Neural crest cell (in vitro differentiated cells): Measurements from ENCODE around the gene MTREX. TPM values are rescaled to one million over a fixed set of nuclear protein-coding genes. Genes with fewer than 3 reads are reported as not detected.

Experiments
- DNase-seq: peaks from one replicate; pipeline ENCODE4 v3.0.0; 2021; ENCODE audit warnings: low read depth, mixed read lengths, low spot score
- H3K27ac Mint-ChIP-seq: one replicate; pipeline ENCODE4 v1.8.0; 2021; ENCODE audit warnings: mild to moderate bottlenecking, mixed read lengths; ENCODE audit not compliant: unreplicated experiment
- H3K27me3 Mint-ChIP-seq: 2 replicates; pipeline ENCODE4 v1.8.0; 2021; ENCODE audit warnings: low read depth, mild to moderate bottlenecking, mixed read lengths
- H3K36me3 Mint-ChIP-seq: 2 replicates; pipeline ENCODE4 v1.8.0; 2021; ENCODE audit warnings: low read depth, mild to moderate bottlenecking, mixed read lengths
- H3K4me1 Mint-ChIP-seq: 2 replicates; pipeline ENCODE4 v1.8.0; 2021; ENCODE audit warnings: mixed read lengths
- H3K4me3 Mint-ChIP-seq: one replicate; pipeline ENCODE4 v1.8.0; 2021; ENCODE audit warnings: mild to moderate bottlenecking, mixed read lengths
- H3K9me3 Mint-ChIP-seq: 2 replicates; pipeline ENCODE4 v1.8.0; 2021; ENCODE audit warnings: mixed read lengths
- total RNA-seq: library from RNA; stranded (reverse); gene quantifications from 2 replicates; pipeline ENCODE4 v1.2.1, GENCODE V29; 2021
- TF ChIP-seq, protein P1 (sequence below): fragments of 200-600 bp; sonication (generic); conservative IDR thresholded peaks from 2 replicates; pipeline ENCODE4 v1.5.0; 2021; ENCODE audit warnings: antibody characterized with exemption, mild to moderate bottlenecking

Gene MTREX
- total RNA-seq, 1 donor from 2014 or later, result 101 TPM

DNA sequence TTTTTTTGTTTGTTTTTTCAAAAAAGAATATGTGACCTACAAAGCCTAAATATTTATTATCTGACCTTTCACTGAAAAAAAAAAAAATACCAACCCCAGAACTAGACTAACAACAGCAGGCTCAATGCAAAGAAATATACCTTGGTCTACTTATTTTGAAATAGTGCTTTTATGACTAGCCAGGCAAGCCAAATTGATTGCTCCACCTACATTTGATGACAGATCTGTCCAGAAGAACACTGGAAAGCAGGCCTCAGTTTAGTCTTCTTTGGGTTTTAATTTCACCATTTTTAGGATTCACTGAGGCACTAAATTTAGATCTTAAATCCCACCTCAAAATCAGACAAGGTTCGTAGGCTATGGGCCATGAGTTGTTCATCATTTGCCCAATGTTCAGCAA lies 129.7 kb downstream of the MTREX start:
- Mint-ChIP-seq H3K4me3 (no peak overlapping the region), H3K27ac (peak overlapping the region; percentile 48), H3K36me3 (peaks cover 37% of the 10 kb centered on the region), H3K4me1 (peaks cover 27% of the 10 kb centered on the region), H3K27me3 (no peaks in the 10 kb centered on the region), H3K9me3 (peaks cover 22% of the 10 kb centered on the region)
- no peak for DNase-seq
- TF ChIP-seq, protein P1, sequence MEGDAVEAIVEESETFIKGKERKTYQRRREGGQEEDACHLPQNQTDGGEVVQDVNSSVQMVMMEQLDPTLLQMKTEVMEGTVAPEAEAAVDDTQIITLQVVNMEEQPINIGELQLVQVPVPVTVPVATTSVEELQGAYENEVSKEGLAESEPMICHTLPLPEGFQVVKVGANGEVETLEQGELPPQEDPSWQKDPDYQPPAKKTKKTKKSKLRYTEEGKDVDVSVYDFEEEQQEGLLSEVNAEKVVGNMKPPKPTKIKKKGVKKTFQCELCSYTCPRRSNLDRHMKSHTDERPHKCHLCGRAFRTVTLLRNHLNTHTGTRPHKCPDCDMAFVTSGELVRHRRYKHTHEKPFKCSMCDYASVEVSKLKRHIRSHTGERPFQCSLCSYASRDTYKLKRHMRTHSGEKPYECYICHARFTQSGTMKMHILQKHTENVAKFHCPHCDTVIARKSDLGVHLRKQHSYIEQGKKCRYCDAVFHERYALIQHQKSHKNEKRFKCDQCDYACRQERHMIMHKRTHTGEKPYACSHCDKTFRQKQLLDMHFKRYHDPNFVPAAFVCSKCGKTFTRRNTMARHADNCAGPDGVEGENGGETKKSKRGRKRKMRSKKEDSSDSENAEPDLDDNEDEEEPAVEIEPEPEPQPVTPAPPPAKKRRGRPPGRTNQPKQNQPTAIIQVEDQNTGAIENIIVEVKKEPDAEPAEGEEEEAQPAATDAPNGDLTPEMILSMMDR, result no peak

DNA sequence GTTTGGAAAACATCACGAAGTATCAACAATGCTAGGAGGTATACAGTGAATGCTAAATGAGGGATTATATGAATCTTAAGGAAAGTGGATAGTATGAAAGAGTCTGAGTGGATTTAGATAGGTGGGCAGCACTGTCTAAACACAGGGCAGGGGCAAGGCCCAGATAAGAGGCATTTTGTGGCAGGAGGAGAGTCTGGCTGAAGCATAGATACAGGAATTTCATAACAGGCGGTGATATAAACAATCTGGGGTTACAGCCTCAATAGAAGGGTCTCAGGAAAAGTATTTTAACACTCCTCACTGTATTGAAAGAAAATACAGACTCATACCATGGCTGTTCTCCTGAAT lies 130.0 kb downstream of the MTREX start:
- TF ChIP-seq, protein P1, result no peak
- Mint-ChIP-seq H3K4me3 (peak overlapping the region; percentile 0), H3K36me3 (peaks cover 34% of the 10 kb centered on the region), H3K4me1 (peaks cover 27% of the 10 kb centered on the region), H3K9me3 (peaks cover 18% of the 10 kb centered on the region), H3K27me3 (no peaks in the 10 kb centered on the region), H3K27ac (no peak overlapping the region)
- DNase-seq, result no peak

DNA sequence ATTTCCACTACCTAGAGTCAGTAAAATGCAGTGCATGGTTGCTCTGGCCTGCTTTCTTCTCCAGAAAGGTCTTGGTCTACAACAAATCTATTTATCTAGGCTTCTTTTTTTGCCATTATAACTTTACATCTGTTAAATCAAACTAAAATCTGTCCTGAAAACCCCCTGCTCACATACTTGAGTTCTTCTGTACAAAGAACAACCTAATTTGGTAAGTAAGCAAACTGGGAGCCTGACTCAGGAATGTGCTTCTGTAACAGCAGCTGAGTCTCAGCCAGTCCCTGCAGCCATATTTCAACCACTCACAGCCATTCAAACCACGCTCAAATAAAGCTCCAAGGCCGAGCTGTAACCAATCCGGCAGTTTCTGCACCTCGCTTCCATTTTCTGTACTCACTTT lies 131.2 kb downstream of the MTREX start:
- H3K9me3 Mint-ChIP-seq, result peaks cover 17% of the 10 kb centered on the region
- no peaks in the 10 kb centered on the region for H3K27me3 Mint-ChIP-seq
- DNase-seq, result no peak
- H3K4me1 Mint-ChIP-seq, result peaks cover 27% of the 10 kb centered on the region
- peaks cover 31% of the 10 kb centered on the region for H3K36me3 Mint-ChIP-seq
- TF ChIP-seq, protein P1, result no peak
- no peak overlapping the region for H3K27ac Mint-ChIP-seq
- H3K4me3 Mint-ChIP-seq, result no peak overlapping the region

DNA sequence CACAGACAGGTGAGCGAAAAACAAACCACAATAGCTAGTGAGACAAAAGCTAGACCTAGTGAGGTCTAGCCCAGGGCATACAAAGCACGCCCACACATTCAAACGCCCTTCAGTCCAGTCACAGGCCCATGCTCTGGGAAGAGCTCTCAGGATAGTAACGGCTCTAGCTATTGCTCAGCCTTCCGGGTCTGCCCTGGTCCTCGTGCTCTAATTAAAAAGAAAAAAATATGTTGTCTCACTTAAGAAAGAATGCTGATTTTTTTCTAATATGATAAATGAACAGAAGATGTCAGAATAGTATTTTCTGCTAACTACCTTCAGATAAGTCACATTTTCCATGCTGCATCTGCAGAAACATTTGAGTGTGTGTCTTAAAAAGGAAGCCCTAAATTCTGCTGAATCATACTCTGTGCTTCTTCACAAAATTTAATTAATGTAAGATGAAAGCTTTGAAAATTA lies 132.4 kb downstream of the MTREX start:
- peaks cover 5% of the 10 kb centered on the region for H3K9me3 Mint-ChIP-seq
- TF ChIP-seq, protein P1, result no peak
- H3K36me3 Mint-ChIP-seq, result peaks cover 18% of the 10 kb centered on the region
- H3K27ac Mint-ChIP-seq, result no peak overlapping the region
- DNase-seq, result no peak
- H3K4me3 Mint-ChIP-seq, result no peak overlapping the region
- peaks cover 30% of the 10 kb centered on the region for H3K4me1 Mint-ChIP-seq
- H3K27me3 Mint-ChIP-seq, result no peaks in the 10 kb centered on the region

DNA sequence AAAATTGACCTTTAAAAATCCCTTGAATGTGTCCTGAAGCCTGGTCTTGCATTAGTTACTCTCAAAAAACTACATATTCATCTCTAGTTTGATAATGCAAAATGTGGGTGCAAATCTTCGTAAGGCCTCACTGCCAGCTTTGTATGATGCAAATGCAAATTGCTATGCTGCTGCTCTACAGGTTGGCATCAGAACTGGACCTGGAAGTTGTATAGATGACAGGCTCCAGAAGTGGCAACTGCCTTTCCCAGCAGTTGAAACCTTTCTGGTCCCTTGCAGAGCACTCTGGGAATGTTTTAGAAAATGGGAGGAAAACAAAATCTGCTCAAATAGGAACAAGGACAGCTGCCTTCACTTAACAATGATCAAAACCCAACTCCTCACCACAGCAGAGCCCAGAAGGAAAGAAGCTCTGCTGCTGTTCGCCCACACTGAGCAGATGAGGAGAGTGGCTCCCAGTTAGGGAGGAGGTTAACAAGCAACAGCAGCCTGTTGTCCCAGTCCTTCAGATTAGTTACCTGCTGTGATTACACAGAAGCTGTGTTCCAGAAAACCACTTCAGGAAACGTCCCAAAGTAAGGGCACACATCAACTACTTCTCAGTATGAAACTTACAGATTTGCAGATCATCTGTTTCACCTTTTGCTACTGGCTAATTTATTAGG lies 133.4 kb downstream of the MTREX start:
- Mint-ChIP-seq H3K9me3 (no peaks in the 10 kb centered on the region), H3K27me3 (no peaks in the 10 kb centered on the region), H3K4me3 (no peak overlapping the region), H3K36me3 (peaks cover 8% of the 10 kb centered on the region), H3K4me1 (peaks cover 36% of the 10 kb centered on the region), H3K27ac (no peak overlapping the region)
- TF ChIP-seq, protein P1, result no peak
- no peak for DNase-seq
